Stimulated activated effector memory CD8-positive, alpha-beta T cell treated with anti-CD3 and anti-CD28 coated beads, Interleukin-12 subunit alpha, Interleukin-12 subunit beta, amount 100 ng/mL, for 72 hours (primary cell): Measurements from ENCODE around the gene TEN1.
"Not testable (repeated sequence)": the region's sequence is repeated elsewhere in the genome, so short reads cannot be mapped to it uniquely, and the experiment has no call there.

Source experiments
- ATAC-seq: fragments of 150-1000 bp; cut with Tn5 transposase; 2 replicates; pipeline ENCODE4 v1.10.0; 2021
- DNase-seq, 2 donors: peaks; one replicate each; pipeline ENCODE4 v3.0.0; 2021 to 2022; ENCODE audit warnings: low spot score in 2 of 2
- H3K27ac Mint-ChIP-seq: one replicate; pipeline ENCODE4 v1.8.0; 2022; ENCODE audit warnings: mild to moderate bottlenecking, mixed read lengths
- H3K36me3 Mint-ChIP-seq: one replicate; pipeline ENCODE4 v1.8.0; 2022; ENCODE audit warnings: mild to moderate bottlenecking, mixed read lengths
- H3K4me1 Mint-ChIP-seq: one replicate; pipeline ENCODE4 v1.8.0; 2022; ENCODE audit warnings: mixed read lengths
- H3K4me3 Mint-ChIP-seq: one replicate; pipeline ENCODE4 v1.8.0; 2022; ENCODE audit warnings: mild to moderate bottlenecking, mixed read lengths
- H3K9me3 Mint-ChIP-seq: one replicate; pipeline ENCODE4 v1.8.0; 2022; ENCODE audit warnings: mixed read lengths

The TEN1 gene

GRCh38 chr17:75965468-75965867, 13.6 kb upstream of the TEN1 start:
- H3K4me1 Mint-ChIP-seq = peaks cover 4% of the 10 kb centered on the region
- no peak overlapping the region for H3K27ac Mint-ChIP-seq
- H3K36me3 Mint-ChIP-seq = peaks cover 25% of the 10 kb centered on the region
- DNase-seq (no peak), ATAC-seq (no peak)
- no peak overlapping the region for H3K4me3 Mint-ChIP-seq
- no peaks in the 10 kb centered on the region for H3K9me3 Mint-ChIP-seq

GRCh38 chr17:75969044-75969443, 10.0 kb upstream of the TEN1 start:
- not testable (repeated sequence) for H3K9me3 Mint-ChIP-seq, H3K27ac Mint-ChIP-seq, DNase-seq, H3K4me1 Mint-ChIP-seq, ATAC-seq, H3K4me3 Mint-ChIP-seq
- H3K36me3 Mint-ChIP-seq = peaks cover 53% of the 10 kb centered on the region

- no peak for DNase-seq
- peaks cover 59% of the 10 kb centered on the region for H3K36me3 Mint-ChIP-seq
- peaks cover 4% of the 10 kb centered on the region for H3K4me1 Mint-ChIP-seq
- ATAC-seq = no peak
- H3K9me3 Mint-ChIP-seq = no peaks in the 10 kb centered on the region
- H3K4me3 Mint-ChIP-seq = no peak overlapping the region
- H3K27ac Mint-ChIP-seq = no peak overlapping the region
Measured at GRCh38 chr17:75970011-75970523, 9.0 kb upstream of the TEN1 start.

GRCh38 chr17:75970626-75971025, 8.4 kb upstream of the TEN1 start:
- no peak overlapping the region for H3K27ac Mint-ChIP-seq
- no peak overlapping the region for H3K4me3 Mint-ChIP-seq
- DNase-seq (no peak), ATAC-seq (no peak)
- no peaks in the 10 kb centered on the region for H3K9me3 Mint-ChIP-seq
- H3K36me3 Mint-ChIP-seq = peaks cover 65% of the 10 kb centered on the region
- H3K4me1 Mint-ChIP-seq = peaks cover 7% of the 10 kb centered on the region

- not testable (repeated sequence) for H3K4me3 Mint-ChIP-seq, DNase-seq, ATAC-seq, H3K9me3 Mint-ChIP-seq
- peaks cover 65% of the 10 kb centered on the region for H3K36me3 Mint-ChIP-seq
- H3K4me1 Mint-ChIP-seq = peaks cover 26% of the 10 kb centered on the region
- peak overlapping the region; percentile 72 for H3K27ac Mint-ChIP-seq
Measured at GRCh38 chr17:75975187-75975586, 3.9 kb upstream of the TEN1 start.

GRCh38 chr17:75975757-75976174, 3.3 kb upstream of the TEN1 start:
- DNase-seq (no peak), ATAC-seq (no peak)
- no peaks in the 10 kb centered on the region for H3K9me3 Mint-ChIP-seq
- no peak overlapping the region for H3K4me3 Mint-ChIP-seq
- peak overlapping the region; percentile 72 for H3K27ac Mint-ChIP-seq
- peaks cover 63% of the 10 kb centered on the region for H3K36me3 Mint-ChIP-seq
- H3K4me1 Mint-ChIP-seq = peaks cover 29% of the 10 kb centered on the region

- peaks cover 57% of the 10 kb centered on the region for H3K36me3 Mint-ChIP-seq
- ATAC-seq = no peak
- H3K27ac Mint-ChIP-seq = peak overlapping the region; percentile 72
- no peak overlapping the region for H3K4me3 Mint-ChIP-seq
- H3K4me1 Mint-ChIP-seq = peaks cover 32% of the 10 kb centered on the region
- no peak for DNase-seq
- no peaks in the 10 kb centered on the region for H3K9me3 Mint-ChIP-seq
Measured at GRCh38 chr17:75976175-75976848, 2.7 kb upstream of the TEN1 start.

- no peaks in the 10 kb centered on the region for H3K9me3 Mint-ChIP-seq
- peak overlapping the region; percentile 100 for H3K27ac Mint-ChIP-seq
- H3K4me3 Mint-ChIP-seq = peak overlapping the region; percentile 96
- ATAC-seq (peak; percentile 53), DNase-seq (no peak)
- peaks cover 31% of the 10 kb centered on the region for H3K36me3 Mint-ChIP-seq
- H3K4me1 Mint-ChIP-seq = peaks cover 32% of the 10 kb centered on the region
Measured at GRCh38 chr17:75979705-75980187, 706 bp downstream of the TEN1 start.

GRCh38 chr17:75980188-75981018, 1.4 kb downstream of the TEN1 start:
- Mint-ChIP-seq H3K36me3 (peaks cover 25% of the 10 kb centered on the region), H3K4me3 (peak overlapping the region; percentile 96), H3K27ac (peak overlapping the region; percentile 100), H3K9me3 (no peaks in the 10 kb centered on the region), H3K4me1 (peaks cover 31% of the 10 kb centered on the region)
- DNase-seq (no peak), ATAC-seq (no peak)

- Mint-ChIP-seq H3K36me3 (peaks cover 19% of the 10 kb centered on the region), H3K9me3 (no peaks in the 10 kb centered on the region), H3K4me3 (peak overlapping the region; percentile 96), H3K4me1 (peaks cover 24% of the 10 kb centered on the region), H3K27ac (peak overlapping the region; percentile 100)
- DNase-seq = no peak
- ATAC-seq = no peak
Measured at GRCh38 chr17:75981019-75981615, 2.1 kb downstream of the TEN1 start.

- Mint-ChIP-seq H3K4me1 (peaks cover 15% of the 10 kb centered on the region), H3K9me3 (no peaks in the 10 kb centered on the region), H3K27ac (no peak overlapping the region), H3K4me3 (no peak overlapping the region), H3K36me3 (peaks cover 16% of the 10 kb centered on the region)
- DNase-seq = no peak
- no peak for ATAC-seq
Measured at GRCh38 chr17:75983501-75984181, 4.6 kb downstream of the TEN1 start.

- Mint-ChIP-seq H3K9me3 (no peaks in the 10 kb centered on the region), H3K4me3 (no peak overlapping the region), H3K4me1 (peaks cover 1% of the 10 kb centered on the region), H3K27ac (no peak overlapping the region), H3K36me3 (peaks cover 19% of the 10 kb centered on the region)
- ATAC-seq (no peak), DNase-seq (no peak)
Measured at GRCh38 chr17:75985986-75986385, 6.9 kb downstream of the TEN1 start.

GRCh38 chr17:75987041-75987440, 8.0 kb downstream of the TEN1 start:
- Mint-ChIP-seq H3K4me3 (no peak overlapping the region), H3K36me3 (peaks cover 29% of the 10 kb centered on the region), H3K9me3 (no peaks in the 10 kb centered on the region), H3K4me1 (no peaks in the 10 kb centered on the region), H3K27ac (peak overlapping the region; percentile 34)
- DNase-seq (no peak), ATAC-seq (no peak)

- Mint-ChIP-seq H3K4me1 (peaks cover 2% of the 10 kb centered on the region), H3K4me3 (no peak overlapping the region), H3K36me3 (peaks cover 61% of the 10 kb centered on the region), H3K27ac (no peak overlapping the region), H3K9me3 (no peaks in the 10 kb centered on the region)
- no peak for ATAC-seq
- no peak for DNase-seq
Measured at GRCh38 chr17:75991396-75991795, 12.4 kb downstream of the TEN1 start.
